GM23248 (cell line): ENCODE data around the gene PCBP3.

Experiments used
- EZH2 ChIP-seq: fragments of 200-600 bp; sonication (generic); IDR thresholded peaks from 2 replicates; pipeline ENCODE4 v1.6.1; 2018; ENCODE audit warnings: antibody characterized with exemption, mild to moderate bottlenecking; ENCODE audit not compliant: insufficient read depth, poor library complexity, severe bottlenecking
- EZH2phosphoT487 ChIP-seq: fragments of 200-600 bp; sonication (generic); IDR thresholded peaks from 2 replicates; pipeline ENCODE4 v1.6.1; 2018; ENCODE audit warnings: antibody characterized with exemption, moderate library complexity, mild to moderate bottlenecking, low read depth; ENCODE audit not compliant: insufficient read depth

DNA sequence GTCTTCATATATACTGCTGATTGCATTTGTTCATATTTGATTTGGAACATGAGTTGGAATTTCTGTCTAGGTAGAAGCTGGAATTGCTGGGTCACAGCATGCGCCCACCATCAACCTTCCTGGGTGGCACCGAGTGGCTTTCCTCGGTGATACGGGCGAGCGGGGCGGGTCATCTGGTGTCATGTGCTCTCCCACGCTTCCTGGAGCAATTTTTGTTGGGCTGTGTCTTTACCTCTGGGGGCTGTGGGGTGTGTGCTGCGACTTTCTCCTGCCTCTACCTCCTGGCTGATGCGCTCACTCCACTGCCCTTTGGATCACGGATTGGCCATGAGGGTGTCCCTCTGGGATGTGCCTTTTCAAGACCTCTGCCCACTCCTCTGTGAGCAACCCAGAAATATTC is 229.4 kb downstream of the PCBP3 start:
- TF ChIP-seq EZH2phosphoT487 (no peak), EZH2 (no peak)
